ENCODE results near the gene MYO10. TPM values are rescaled to one million over a fixed set of nuclear protein-coding genes. Genes with fewer than 3 reads are reported as not detected.

MYO10 gene
- polyA plus RNA-seq, 3 donors: 0.23 to 1.1 (median 0.35) TPM

GRCh38 chr5:16681876-16682275, 254.2 kb downstream of the MYO10 start:
- peaks cover 7 to 12% of the 10 kb centered on the region in 2 donors for H3K36me3 Mint-ChIP-seq
- Histone ChIP-seq H3K4me1 (ENCODE audit: control insufficient read depth in 1 of 2, insufficient read depth in 2 of 2, low read length in 2 of 2) (no peaks in the 10 kb centered on the region), H3K27ac (ENCODE audit: low read depth in 1 of 2, low read length in 2 of 2) (no peak overlapping the region), H3K9me3 (replicated peaks in 1 of 2; ENCODE audit: control insufficient read depth in 1 of 2, insufficient read depth in 1 of 2, low read length in 2 of 2) (no peaks in the 10 kb centered on the region), H3K27me3 (ENCODE audit: control insufficient read depth in 2 of 2, insufficient read depth in 2 of 2, low read length in 2 of 2) (no peaks in the 10 kb centered on the region), H3K4me2 (replicated peaks; ENCODE audit: extremely low read depth, low read length, poor library complexity, severe bottlenecking) (no peak overlapping the region), H3K4me3 (replicated peaks in 1 of 3; ENCODE audit: low read depth in 2 of 3, low read length in 3 of 3) (no peak overlapping the region), H3K9ac (ENCODE audit: insufficient read depth, low read length, poor library complexity, severe bottlenecking) (no peak overlapping the region), H3K36me3 (replicated peaks in 1 of 2; ENCODE audit: control insufficient read depth in 1 of 2, insufficient read depth in 2 of 2, low read length in 2 of 2) (no peaks in the 10 kb centered on the region), H4K20me1 (ENCODE audit: insufficient read depth, low read length) (no peaks in the 10 kb centered on the region), H3K79me2 (ENCODE audit: insufficient read depth, low read length) (no peaks in the 10 kb centered on the region), H2AFZ (ENCODE audit: insufficient read depth, low read depth, low read length, poor library complexity, severe bottlenecking) (no peak overlapping the region)
- no peak overlapping the region for H3K4me3 Mint-ChIP-seq
- no peak for DNase-seq
- no peak overlapping the region for H3K27ac Mint-ChIP-seq
- intact Hi-C loops (cut with micrococcal nuclease): no loop called here
- H3K9me3 Mint-ChIP-seq: no peaks in the 10 kb centered on the region
- no peak for TF ChIP-seq CTCF (IDR thresholded peaks at IDR 0.05)
- H3K27me3 Mint-ChIP-seq (ENCODE audit: low read depth in 3 of 3): peaks cover 0 to 2% (median 0%) of the 10 kb centered on the region in 3 donors
- WGBS (ENCODE audit: insufficient coverage): 93% methylated on average over 12 of the region's 13 CpGs
- H3K4me1 Mint-ChIP-seq: no peaks in the 10 kb centered on the region

- H3K4me3 ChIP-seq (replicated peaks in 1 of 3; ENCODE audit: low read depth in 2 of 3, low read length in 3 of 3): no peak overlapping the region
- no peak overlapping the region for H3K9ac ChIP-seq (ENCODE audit: insufficient read depth, low read length, poor library complexity, severe bottlenecking)
- no peaks in the 10 kb centered on the region for H3K4me1 ChIP-seq (ENCODE audit: control insufficient read depth in 1 of 2, insufficient read depth in 2 of 2, low read length in 2 of 2)
- no peaks in the 10 kb centered on the region for H3K4me1 Mint-ChIP-seq
- H3K9me3 ChIP-seq (replicated peaks in 1 of 2; ENCODE audit: control insufficient read depth in 1 of 2, insufficient read depth in 1 of 2, low read length in 2 of 2): no peaks in the 10 kb centered on the region
- no peak overlapping the region for H2AFZ ChIP-seq (ENCODE audit: insufficient read depth, low read depth, low read length, poor library complexity, severe bottlenecking)
- no peak overlapping the region for H3K27ac ChIP-seq (ENCODE audit: low read depth in 1 of 2, low read length in 2 of 2)
- H3K4me3 Mint-ChIP-seq: no peak overlapping the region
- 93% methylated on average over 13 of the region's 14 CpGs for WGBS (ENCODE audit: insufficient coverage)
- no peak for DNase-seq
- no peak overlapping the region for H3K4me2 ChIP-seq (replicated peaks; ENCODE audit: extremely low read depth, low read length, poor library complexity, severe bottlenecking)
- H3K27me3 ChIP-seq (ENCODE audit: control insufficient read depth in 2 of 2, insufficient read depth in 2 of 2, low read length in 2 of 2): no peaks in the 10 kb centered on the region
- peaks cover 7 to 17% of the 10 kb centered on the region in 2 donors for H3K36me3 Mint-ChIP-seq
- no peak overlapping the region for H3K27ac Mint-ChIP-seq
- H3K27me3 Mint-ChIP-seq (ENCODE audit: low read depth in 3 of 3): peaks cover 0 to 2% (median 0%) of the 10 kb centered on the region in 3 donors
- TF ChIP-seq CTCF (IDR thresholded peaks at IDR 0.05): no peak
- H3K36me3 ChIP-seq (replicated peaks in 1 of 2; ENCODE audit: control insufficient read depth in 1 of 2, insufficient read depth in 2 of 2, low read length in 2 of 2): no peaks in the 10 kb centered on the region
- intact Hi-C loops (cut with micrococcal nuclease): no loop called here
- no peaks in the 10 kb centered on the region for H3K79me2 ChIP-seq (ENCODE audit: insufficient read depth, low read length)
- H4K20me1 ChIP-seq (ENCODE audit: insufficient read depth, low read length): no peaks in the 10 kb centered on the region
- H3K9me3 Mint-ChIP-seq: no peaks in the 10 kb centered on the region
Observed at GRCh38 chr5:16679863-16680262, 256.2 kb downstream of the MYO10 start.
